Heart left ventricle (tissue), 16 donors: ENCODE results near the gene CAMTA1. TPM values are rescaled to one million over a fixed set of nuclear protein-coding genes. Genes with fewer than 3 reads are reported as not detected.

Source experiments
- ATAC-seq, 4 donors: fragments of 200-7000 bp; cut with Tn5 transposase; one replicate each; pipeline ENCODE4 v1.9.1; 2020 to 2022; ENCODE audit warnings: moderate library complexity in 4 of 4, mild to moderate bottlenecking in 3 of 4, moderate number of reproducible peaks in 1 of 4
- DNase-seq, 5 donors: peaks; one replicate each; pipeline ENCODE4 v3.0.0-alpha.2; 2020
- H3K27ac ChIP-seq, 12 donors: fragments of 200-600 bp; sonication (generic) in 4 of 12; one replicate each; pipeline versions ENCODE4 v1.5.0 to v1.8.0; 2016 to 2022; ENCODE audit warnings: mild to moderate bottlenecking in 2 of 12
- H3K27me3 ChIP-seq, 9 donors: fragments of 200-600 bp; sonication (generic) in 2 of 9; one replicate each; pipeline versions ENCODE4 v1.5.1 to v1.8.0; 2016 to 2022; ENCODE audit warnings: mild to moderate bottlenecking in 3 of 9
- H3K36me3 ChIP-seq, 9 donors: fragments of 200-600 bp; sonication (generic) in 2 of 9; one replicate each; pipeline versions ENCODE4 v1.5.0 to v1.8.0; 2018 to 2022; ENCODE audit warnings: mild to moderate bottlenecking in 2 of 9
- H3K4me1 ChIP-seq, 12 donors: fragments of 200-600 bp; sonication (generic) in 4 of 12; one replicate each; pipeline versions ENCODE4 v1.5.0 to v1.8.0; 2016 to 2022; ENCODE audit warnings: mild to moderate bottlenecking in 3 of 12
- H3K4me3 ChIP-seq, 12 donors: fragments of 200-600 bp; sonication (generic) in 4 of 12; one replicate each; pipeline versions ENCODE4 v1.5.0 to v1.8.0; 2017 to 2022; ENCODE audit warnings: mild to moderate bottlenecking in 9 of 12, moderate library complexity in 4 of 12
- H3K9me3 ChIP-seq, 12 donors: fragments of 200-600 bp; sonication (generic) in 4 of 12; one replicate each; pipeline versions ENCODE4 v1.5.0 to v1.8.0; 2016 to 2022; ENCODE audit warnings: mild to moderate bottlenecking in 1 of 12
- CTCF ChIP-seq, 12 donors: fragments of 200-600 bp; sonication (generic) in 4 of 12; IDR thresholded peaks; one replicate each; pipeline versions ENCODE4 v1.5.0 to v1.8.0; 2018 to 2022; ENCODE audit warnings: antibody characterized with exemption in 12 of 12, mild to moderate bottlenecking in 5 of 12
- POLR2A ChIP-seq, 2 donors: fragments of 450-650 bp; IDR thresholded peaks; one replicate each; pipeline ENCODE4 v1.6.1; 2017; ENCODE audit warnings: antibody characterized with exemption in 2 of 2, mild to moderate bottlenecking in 2 of 2, moderate library complexity in 2 of 2
- whole genome bisulfite sequencing, 4 donors: extraction: QIAGEN DNeasy Blood & Tissue Kit in 2 of 4; methylation state at CpG; one replicate each; pipeline versions ENCODE4 v1.1.5 to v1.1.7; 2013 to 2018; 5-methylcytosine and 5-hydroxymethylcytosine counted together
- intact Hi-C, 10 donors: fragments of 100-400 bp; cut with DNase I; formaldehyde crosslinking; loops; one replicate each; pipeline versions ENCODE4 v1.11.1 to v1.14.2; 2022
- polyA plus RNA-seq, 2 donors: library from polyadenylated mRNA; stranded (reverse); fragments of 200-250 nt; gene quantifications; one replicate each; pipeline ENCODE4 v1.2.3, GENCODE V29; 2013
- total RNA-seq, 9 donors: library from RNA; depleted of rRNA in 2 of 9; stranded (reverse); fragments of >200 nt in 2 of 9; fragmentation: NEBNext Ultra II Directional in 3 of 9; extraction: Animal tissue kit (Norgen Biotek cat#: 25700) in 3 of 9; gene quantifications; one replicate each; pipeline versions ENCODE4 v1.1.0 to v1.2.4, GENCODE V29; 2016 to 2023
- donor health status: ischemic (EF 13 %, LVEDD 7.1; RV severe dilation, severe dysfunction).
- donor health status: healthy with polysubstance abuse.
- donor health status: DM: no; HTN: yes; CAD: no.
- donor health status: DM: no; HTN: no; CAD: no.
- donor health status: ischemic (EF 25% LVEDD 6.9; RV normal size, moderate dysfunction).
- donor health status: ischemic (EF 25% LVEDD 5.7; RV mildly dilated, moderate dysfunction).
- donor health status: healthy.
- donor health status: DM: yes; HTN: yes; CAD: no.
- donor health status: ischemic (EF 35%, LVEDD 5.7; RV mildly dilated, moderate dysfunction).
- donor health status: nonischemic (EF 11% LVEDD 7.7; RV severe dilation, severe dysfunction).
- donor health status: DM: yes; HTN: yes; CAD: no.
- donor health status: PGD.
- donor health status: ischemic (EF 29% LVEDD 5.4; RV normal size, mild dysfunction).
- donor health status: nonischemic (EF 23%, LVEDD 6.1; RV moderate dilation, normal function).

The CAMTA1 gene
- total and polyA plus RNA-seq, 11 donors: 114 to 303 (median 137) TPM

DNA sequence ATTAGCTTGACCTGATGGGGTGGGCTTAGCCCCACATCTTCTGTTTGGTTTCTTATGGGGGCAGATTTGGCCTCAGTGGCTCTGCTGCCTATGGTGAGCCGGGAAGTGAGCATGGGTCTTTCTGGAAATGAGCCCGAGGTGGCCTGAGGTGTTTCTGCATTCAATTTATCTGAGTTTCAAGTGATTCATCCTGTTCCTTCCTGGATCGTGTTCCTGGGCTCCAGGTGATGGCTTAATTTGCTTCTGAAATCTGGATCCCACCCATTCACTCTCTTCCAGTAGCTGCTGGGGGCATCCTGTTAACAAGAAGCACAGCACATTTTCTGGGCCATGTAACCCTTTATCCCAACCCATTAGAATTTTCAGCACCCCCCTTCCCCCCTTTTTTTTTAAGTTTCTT lies 324.6 kb downstream of the CAMTA1 start:
- Histone ChIP-seq H3K4me1 (no peaks in the 10 kb centered on the region), H3K4me3 (no peak overlapping the region), H3K36me3 (no peaks in the 10 kb centered on the region), H3K27ac (no peak overlapping the region), H3K27me3 (peaks cover 0 to 17% (median 0%) of the 10 kb centered on the region in 9 donors), H3K9me3 (peaks cover 0 to 4% (median 0%) of the 10 kb centered on the region in 12 donors)
- intact Hi-C loops: no loop called here
- TF ChIP-seq CTCF (IDR thresholded peaks at IDR 0.05) (no peak), POLR2A (IDR thresholded peaks at IDR 0.05) (no peak)
- 58 to 74% (median 68%) methylated on average over 3 of the region's 3 CpGs for WGBS, 4 donors
- DNase-seq: no peak
- ATAC-seq: no peak

GRCh38 chr1:7110321-7110720 lies 325.1 kb downstream of the CAMTA1 start:
- no peak for TF ChIP-seq CTCF (IDR thresholded peaks at IDR 0.05)
- no peak for TF ChIP-seq POLR2A (IDR thresholded peaks at IDR 0.05)
- Histone ChIP-seq H3K9me3 (peaks cover 0 to 4% (median 0%) of the 10 kb centered on the region in 12 donors), H3K36me3 (no peaks in the 10 kb centered on the region), H3K27me3 (peaks cover 0 to 17% (median 0%) of the 10 kb centered on the region in 9 donors), H3K4me3 (no peak overlapping the region), H3K4me1 (no peaks in the 10 kb centered on the region), H3K27ac (no peak overlapping the region)
- 72 to 80% (median 75%) methylated on average over 8 of the region's 8 CpGs for WGBS, 4 donors
- no peak for DNase-seq
- intact Hi-C loops: no loop called here
- no peak for ATAC-seq

DNA sequence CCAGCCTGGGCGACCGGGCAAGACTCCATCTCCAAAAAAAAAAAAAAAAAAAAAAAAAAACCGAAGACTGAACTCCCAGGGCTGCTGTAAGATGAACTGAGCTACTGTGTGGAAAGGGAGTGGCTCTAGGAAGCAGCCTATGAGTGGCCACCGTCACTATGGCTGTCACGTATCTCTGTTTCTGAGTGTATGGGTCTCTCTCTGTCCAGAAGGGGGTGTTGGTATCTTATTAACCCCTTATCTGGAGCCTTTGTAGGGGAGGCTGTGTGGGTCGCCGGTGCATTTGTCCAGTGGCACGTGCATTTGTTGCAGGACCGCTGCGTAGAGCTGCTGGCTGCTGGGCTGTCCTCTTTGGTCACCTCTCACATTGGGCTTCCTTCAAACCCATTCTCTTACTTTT lies 326.6 kb downstream of the CAMTA1 start:
- Histone ChIP-seq H3K36me3 (no peaks in the 10 kb centered on the region), H3K27ac (no peak overlapping the region), H3K4me3 (no peak overlapping the region), H3K27me3 (peaks cover 0 to 17% (median 0%) of the 10 kb centered on the region in 9 donors), H3K9me3 (peaks cover 0 to 4% (median 0%) of the 10 kb centered on the region in 12 donors), H3K4me1 (no peaks in the 10 kb centered on the region)
- WGBS, 4 donors: 61 to 74% (median 67%) methylated on average over 10 of the region's 10 CpGs
- ATAC-seq (no peak), DNase-seq (no peak)
- intact Hi-C loops: no loop called here
- TF ChIP-seq CTCF (IDR thresholded peaks at IDR 0.05): no peak
- no peak for TF ChIP-seq POLR2A (IDR thresholded peaks at IDR 0.05)

- intact Hi-C loops: no loop called here
- Histone ChIP-seq H3K27me3 (peaks cover 0 to 13% (median 0%) of the 10 kb centered on the region in 9 donors), H3K36me3 (no peaks in the 10 kb centered on the region), H3K27ac (no peak overlapping the region), H3K4me1 (peaks cover 0 to 4% (median 0%) of the 10 kb centered on the region in 12 donors), H3K4me3 (no peak overlapping the region), H3K9me3 (peaks cover 0 to 4% (median 0%) of the 10 kb centered on the region in 12 donors)
- TF ChIP-seq POLR2A (IDR thresholded peaks at IDR 0.05) (no peak), CTCF (IDR thresholded peaks at IDR 0.05) (no peak)
- ATAC-seq (no peak), DNase-seq (no peak)
- WGBS, 4 donors: 86 to 90% (median 86%) methylated on average over 5 to 8 of the region's 8 CpGs
Observed at GRCh38 chr1:7113136-7113535, 327.9 kb downstream of the CAMTA1 start.
